ENCODE data around the gene PPP1R9B.
A peak's percentile ranks its signal among the peaks of the same experiment; 100 is the strongest.

The PPP1R9B gene

GRCh38 chr17:50094753-50095619, 55.5 kb downstream of the PPP1R9B start, which contains the start of gene PDK2:
Gene PDK2 (plus strand): TSS chr17:50095351. CDS start chr17:50095436, 85 bp downstream.
- no peaks in the 10 kb centered on the region for H3K9me3 Mint-ChIP-seq
- H3K27me3 Mint-ChIP-seq = no peaks in the 10 kb centered on the region
- peak; percentile 97 for ATAC-seq
- DNase-seq = peak; percentile 97 to 98
- peak within 1 kb of the TSS; percentile 90 to 98 for H3K4me3 Mint-ChIP-seq
- H3K4me1 Mint-ChIP-seq = peaks cover 33% of the 10 kb centered on the region
- peak within 1 kb of the TSS; percentile 92 to 93 for H3K27ac Mint-ChIP-seq

DNA sequence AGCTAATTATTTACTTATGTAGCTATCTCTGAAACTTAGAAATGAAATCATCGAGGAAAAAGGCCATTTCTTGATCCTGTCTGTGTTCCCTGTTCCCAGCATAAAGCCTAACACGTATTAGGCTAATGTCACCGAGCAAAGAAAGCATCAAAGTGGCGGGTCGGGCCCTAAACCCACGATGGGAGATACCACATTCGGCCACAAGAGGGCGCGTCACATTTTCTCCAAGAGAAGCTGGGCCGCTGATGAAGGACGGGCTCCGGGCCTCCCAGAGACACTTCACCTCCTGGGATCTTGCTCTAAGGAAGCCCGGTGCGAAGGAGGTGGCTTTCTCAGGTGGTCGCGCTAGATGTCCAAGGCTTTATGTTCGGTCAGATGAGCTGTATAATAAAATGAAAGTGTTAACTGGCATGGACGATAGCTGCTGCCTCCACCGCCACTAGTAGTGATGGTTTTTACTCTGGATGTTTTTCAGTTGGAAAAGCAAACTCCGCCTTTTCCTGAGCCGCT, 56.2 kb downstream of the PPP1R9B start:
- peak; percentile 53 for ATAC-seq
- Mint-ChIP-seq H3K4me3 (peak overlapping the region; percentile 90 to 98), H3K9me3 (no peaks in the 10 kb centered on the region), H3K4me1 (peaks cover 27% of the 10 kb centered on the region), H3K27me3 (no peaks in the 10 kb centered on the region), H3K27ac (peak overlapping the region; percentile 92 to 93)
- peak; percentile 88 for DNase-seq

- Mint-ChIP-seq H3K4me3 (peak overlapping the region in 1 of 2 donors; percentile 98), H3K4me1 (peaks cover 27% of the 10 kb centered on the region), H3K27ac (no peak overlapping the region), H3K27me3 (no peaks in the 10 kb centered on the region), H3K9me3 (no peaks in the 10 kb centered on the region)
- DNase-seq (no peak), ATAC-seq (no peak)
Observed at GRCh38 chr17:50093807-50094206, 56.7 kb downstream of the PPP1R9B start.

DNA sequence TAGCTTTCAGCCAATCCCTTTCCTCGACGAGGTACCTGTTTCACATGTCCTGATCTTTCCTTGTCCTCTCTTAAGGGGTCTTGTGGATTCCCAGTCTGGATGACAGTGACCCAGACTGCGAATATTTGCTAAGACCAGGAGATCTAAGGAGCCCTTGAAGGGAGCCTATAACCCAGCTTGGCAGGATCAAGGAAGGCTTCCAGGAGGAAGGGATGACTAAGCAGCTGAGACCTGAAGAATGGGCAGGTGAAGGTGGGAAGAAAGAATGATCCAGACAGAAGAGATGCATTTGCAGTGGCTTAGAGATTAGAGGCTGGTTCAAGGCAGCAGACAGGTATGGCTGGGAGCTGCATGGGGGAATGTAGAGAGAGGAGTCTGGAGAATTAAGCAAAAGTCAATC, 57.2 kb downstream of the PPP1R9B start:
- ATAC-seq (no peak), DNase-seq (no peak)
- no peak overlapping the region for H3K27ac Mint-ChIP-seq
- no peaks in the 10 kb centered on the region for H3K9me3 Mint-ChIP-seq
- H3K4me3 Mint-ChIP-seq = no peak overlapping the region
- H3K4me1 Mint-ChIP-seq = peaks cover 27% of the 10 kb centered on the region
- H3K27me3 Mint-ChIP-seq = no peaks in the 10 kb centered on the region

DNA sequence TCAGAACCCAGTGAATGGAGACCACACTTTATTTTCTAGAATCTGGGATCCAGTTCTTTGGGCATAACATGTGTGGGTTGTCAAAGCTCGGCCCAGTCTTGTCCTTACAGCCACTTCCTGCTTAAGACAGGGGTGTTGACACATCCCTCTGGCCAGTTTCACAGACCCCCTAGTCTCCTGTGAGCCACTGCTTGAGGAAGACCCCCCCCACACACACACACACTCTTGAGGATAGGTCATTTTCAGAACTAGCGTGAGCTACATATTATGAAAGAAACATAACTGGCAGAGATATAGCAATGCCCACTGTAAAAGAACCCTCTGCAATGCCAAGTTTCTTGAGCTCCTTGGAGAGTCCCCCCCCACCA, 58.6 kb downstream of the PPP1R9B start:
- no peak overlapping the region for H3K4me3 Mint-ChIP-seq
- no peaks in the 10 kb centered on the region for H3K9me3 Mint-ChIP-seq
- H3K27me3 Mint-ChIP-seq = no peaks in the 10 kb centered on the region
- H3K4me1 Mint-ChIP-seq = peaks cover 25% of the 10 kb centered on the region
- ATAC-seq = no peak
- DNase-seq = no peak
- peak overlapping the region in 1 of 2 donors; percentile 30 for H3K27ac Mint-ChIP-seq

GRCh38 chr17:50090971-50091917, 59.2 kb downstream of the PPP1R9B start:
- no peak overlapping the region for H3K4me3 Mint-ChIP-seq
- peak overlapping the region in 1 of 2 donors; percentile 30 for H3K27ac Mint-ChIP-seq
- ATAC-seq = no peak

DNA sequence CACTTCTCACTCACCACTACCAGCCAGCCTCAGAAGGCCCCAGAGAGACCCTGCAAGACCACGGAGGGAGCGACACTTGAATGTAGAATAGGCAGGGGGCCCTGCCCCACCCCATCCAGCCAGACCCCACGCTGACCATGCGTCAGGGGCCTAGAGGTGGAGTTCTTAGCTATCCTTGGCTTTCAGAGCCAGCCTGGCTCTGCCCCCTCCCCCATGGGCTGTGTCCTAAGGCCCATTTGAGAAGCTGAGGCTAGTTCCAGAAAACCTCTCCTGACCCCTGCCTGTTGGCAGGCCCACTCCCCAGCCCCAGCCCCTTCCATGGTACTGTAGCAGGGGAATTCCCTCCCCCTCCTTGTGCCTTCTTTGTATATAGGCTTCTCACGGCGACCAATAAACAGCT, 60.4 kb downstream of the PPP1R9B start:
- no peak overlapping the region for H3K27ac Mint-ChIP-seq
- no peak overlapping the region for H3K4me3 Mint-ChIP-seq
- DNase-seq = no peak
- no peak for ATAC-seq
- H3K9me3 Mint-ChIP-seq = no peaks in the 10 kb centered on the region
- H3K4me1 Mint-ChIP-seq = peaks cover 6% of the 10 kb centered on the region
- H3K27me3 Mint-ChIP-seq = no peaks in the 10 kb centered on the region

More at GRCh38 chr17:50090971-50091917, 59.2 kb downstream of the PPP1R9B start:
- no peaks in the 10 kb centered on the region for H3K9me3 Mint-ChIP-seq
- peaks cover 18% of the 10 kb centered on the region for H3K4me1 Mint-ChIP-seq
- DNase-seq = no peak
- no peaks in the 10 kb centered on the region for H3K27me3 Mint-ChIP-seq

DNA sequence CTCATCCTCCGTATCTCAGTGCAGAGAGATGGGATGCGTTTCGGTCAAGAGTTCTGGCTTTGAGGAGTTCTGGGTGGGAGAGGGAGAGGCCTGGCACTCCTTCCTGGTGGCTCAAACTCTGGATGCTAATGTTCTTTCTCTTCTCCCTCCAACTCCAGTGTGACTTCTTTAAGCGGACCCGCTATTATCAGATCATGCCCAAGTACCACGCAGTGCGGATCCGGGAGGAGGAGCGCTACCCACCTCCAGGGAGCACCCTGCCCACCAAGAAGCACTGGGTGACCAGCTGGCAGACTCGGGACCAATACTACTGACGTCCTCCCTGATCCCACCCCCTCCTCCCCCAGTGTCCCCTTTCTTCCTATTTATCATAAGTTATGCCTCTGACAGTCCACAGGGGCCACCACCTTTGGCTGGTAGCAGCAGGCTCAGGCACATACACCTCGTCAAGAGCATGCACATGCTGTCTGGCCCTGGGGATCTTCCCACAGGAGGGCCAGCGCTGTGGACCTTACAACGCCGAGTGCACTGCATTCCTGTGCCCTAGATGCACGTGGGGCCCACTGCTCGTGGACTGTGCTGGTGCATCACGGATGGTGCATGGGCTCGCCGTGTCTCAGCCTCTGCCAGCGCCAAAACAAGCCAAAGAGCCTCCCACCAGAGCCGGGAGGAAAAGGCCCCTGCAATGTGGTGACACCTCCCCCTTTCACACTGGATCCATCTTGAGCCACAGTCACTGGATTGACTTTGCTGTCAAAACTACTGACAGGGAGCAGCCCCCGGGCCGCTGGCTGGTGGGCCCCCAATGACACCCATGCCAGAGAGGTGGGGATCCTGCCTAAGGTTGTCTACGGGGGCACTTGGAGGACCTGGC, 61.3 kb downstream of the PPP1R9B start:
- H3K4me1 Mint-ChIP-seq = peaks cover 1% of the 10 kb centered on the region
- no peak overlapping the region for H3K27ac Mint-ChIP-seq
- ATAC-seq = no peak

GRCh38 chr17:50087912-50088405, 62.5 kb downstream of the PPP1R9B start:
- H3K4me3 Mint-ChIP-seq = no peak overlapping the region
- peak; percentile 16 for ATAC-seq
- DNase-seq = no peak
- H3K9me3 Mint-ChIP-seq = no peaks in the 10 kb centered on the region
- H3K27me3 Mint-ChIP-seq = no peaks in the 10 kb centered on the region
- no peak overlapping the region for H3K27ac Mint-ChIP-seq
- no peaks in the 10 kb centered on the region for H3K4me1 Mint-ChIP-seq

More for the DNA sequence above, 61.3 kb downstream of the PPP1R9B start:
- H3K9me3 Mint-ChIP-seq = no peaks in the 10 kb centered on the region
- no peaks in the 10 kb centered on the region for H3K27me3 Mint-ChIP-seq
- DNase-seq = no peak
- no peak overlapping the region for H3K4me3 Mint-ChIP-seq

GRCh38 chr17:50087246-50087911, 63.1 kb downstream of the PPP1R9B start:
- DNase-seq (peak; percentile 77 to 82), ATAC-seq (peak; percentile 87)
- no peaks in the 10 kb centered on the region for H3K9me3 Mint-ChIP-seq

More at GRCh38 chr17:50087246-50087911, 63.1 kb downstream of the PPP1R9B start:
- Mint-ChIP-seq H3K4me3 (no peak overlapping the region), H3K27ac (no peak overlapping the region), H3K4me1 (no peaks in the 10 kb centered on the region), H3K27me3 (no peaks in the 10 kb centered on the region)
